T-helper 17 cell (primary cell): ENCODE data around the gene COL4A2. TPM values are rescaled to one million over a fixed set of nuclear protein-coding genes. Genes with fewer than 3 reads are reported as not detected.
"Not testable (repeated sequence)": the region's sequence is repeated elsewhere in the genome, so short reads cannot be mapped to it uniquely, and the experiment has no call there.

ENCODE experiments used
- ATAC-seq: fragments of 150-1000 bp; cut with Tn5 transposase; 2 replicates; pipeline ENCODE4 v1.10.0; 2021; ENCODE audit warnings: mild to moderate bottlenecking, moderate library complexity
- DNase-seq, 3 donors: peaks; one replicate each; pipeline versions ENCODE4 v3.0.0 to v3.0.0-alpha.2; 2020 to 2021
- H3K9me3 ChIP-seq: one replicate; pipeline ENCODE4 v1.7.0; 2013; ENCODE audit warnings: low read length, mild to moderate bottlenecking; ENCODE audit not compliant: control insufficient read depth, poor library complexity, severe bottlenecking
- H3K27ac Mint-ChIP-seq: one replicate; pipeline ENCODE4 v1.8.0; 2022; ENCODE audit warnings: mild to moderate bottlenecking, moderate library complexity, mixed read lengths
- H3K27me3 Mint-ChIP-seq: one replicate; pipeline ENCODE4 v1.8.0; 2022; ENCODE audit warnings: mixed read lengths
- H3K36me3 Mint-ChIP-seq: one replicate; pipeline ENCODE4 v1.8.0; 2022; ENCODE audit warnings: low read depth, mixed read lengths
- H3K4me1 Mint-ChIP-seq: one replicate; pipeline ENCODE4 v1.8.0; 2022; ENCODE audit warnings: mild to moderate bottlenecking, mixed read lengths
- H3K4me3 Mint-ChIP-seq: one replicate; pipeline ENCODE4 v1.8.0; 2022; ENCODE audit warnings: mild to moderate bottlenecking, moderate library complexity, mixed read lengths
- total RNA-seq, 4 donors: library from RNA in 2 of 4; stranded (reverse) in 2 of 4; gene quantifications; one replicate each; pipeline ENCODE4 v1.2.3 and lab custom pipeline; 2022 to 2026

The COL4A2 gene
- total RNA-seq, 2 donors from 2014 or later = 0.07 to 1.9 TPM

DNA sequence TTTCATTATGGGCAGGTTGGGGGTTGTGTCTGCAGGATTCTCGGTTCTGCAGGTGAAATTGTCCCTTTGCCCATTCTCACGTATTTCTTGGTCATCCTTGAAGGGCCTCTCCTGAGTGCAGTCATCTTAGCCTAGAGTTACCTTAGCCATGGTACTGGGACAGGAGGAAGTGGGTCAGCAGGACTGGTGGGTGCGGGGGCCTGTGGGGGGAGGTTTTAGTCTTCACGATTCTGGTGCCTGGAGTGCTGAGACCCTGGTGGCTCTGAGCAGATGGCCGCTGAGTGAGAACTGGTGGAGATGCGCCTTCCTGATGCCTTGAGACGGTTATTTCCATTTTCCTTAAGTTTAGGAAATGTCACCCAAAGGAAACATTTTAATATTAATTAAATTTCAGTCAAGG, 11.8 kb downstream of the COL4A2 start:
- H3K27ac Mint-ChIP-seq = no peak overlapping the region
- no peak overlapping the region for H3K4me3 Mint-ChIP-seq
- ATAC-seq (no peak), DNase-seq (no peak)
- H3K4me1 Mint-ChIP-seq = peaks cover 3% of the 10 kb centered on the region
- H3K27me3 Mint-ChIP-seq = peaks cover 38% of the 10 kb centered on the region
- no peaks in the 10 kb centered on the region for H3K9me3 ChIP-seq
- no peaks in the 10 kb centered on the region for H3K36me3 Mint-ChIP-seq

DNA sequence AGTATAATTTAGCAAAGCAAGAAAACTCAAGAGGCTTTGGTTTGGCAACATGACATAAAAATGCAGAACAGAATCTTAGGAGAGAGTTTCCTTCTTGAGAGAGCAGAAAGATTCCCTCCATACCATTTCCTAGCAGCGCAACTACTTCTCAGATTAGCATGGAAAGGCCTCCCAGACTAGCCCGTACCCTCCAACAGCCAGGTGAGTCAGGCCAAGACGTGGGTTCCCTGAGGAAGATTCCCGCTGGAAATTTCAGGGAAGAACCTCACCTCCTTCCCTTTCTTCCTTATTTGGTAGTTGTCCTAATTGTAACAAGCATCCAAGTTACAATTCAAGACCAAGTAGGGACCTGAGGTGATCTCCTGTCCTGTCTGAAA, 12.3 kb downstream of the COL4A2 start:
- no peaks in the 10 kb centered on the region for H3K36me3 Mint-ChIP-seq
- H3K9me3 ChIP-seq = no peaks in the 10 kb centered on the region
- DNase-seq (no peak), ATAC-seq (no peak)
- peaks cover 3% of the 10 kb centered on the region for H3K4me1 Mint-ChIP-seq
- no peak overlapping the region for H3K4me3 Mint-ChIP-seq
- no peak overlapping the region for H3K27ac Mint-ChIP-seq
- peaks cover 38% of the 10 kb centered on the region for H3K27me3 Mint-ChIP-seq

DNA sequence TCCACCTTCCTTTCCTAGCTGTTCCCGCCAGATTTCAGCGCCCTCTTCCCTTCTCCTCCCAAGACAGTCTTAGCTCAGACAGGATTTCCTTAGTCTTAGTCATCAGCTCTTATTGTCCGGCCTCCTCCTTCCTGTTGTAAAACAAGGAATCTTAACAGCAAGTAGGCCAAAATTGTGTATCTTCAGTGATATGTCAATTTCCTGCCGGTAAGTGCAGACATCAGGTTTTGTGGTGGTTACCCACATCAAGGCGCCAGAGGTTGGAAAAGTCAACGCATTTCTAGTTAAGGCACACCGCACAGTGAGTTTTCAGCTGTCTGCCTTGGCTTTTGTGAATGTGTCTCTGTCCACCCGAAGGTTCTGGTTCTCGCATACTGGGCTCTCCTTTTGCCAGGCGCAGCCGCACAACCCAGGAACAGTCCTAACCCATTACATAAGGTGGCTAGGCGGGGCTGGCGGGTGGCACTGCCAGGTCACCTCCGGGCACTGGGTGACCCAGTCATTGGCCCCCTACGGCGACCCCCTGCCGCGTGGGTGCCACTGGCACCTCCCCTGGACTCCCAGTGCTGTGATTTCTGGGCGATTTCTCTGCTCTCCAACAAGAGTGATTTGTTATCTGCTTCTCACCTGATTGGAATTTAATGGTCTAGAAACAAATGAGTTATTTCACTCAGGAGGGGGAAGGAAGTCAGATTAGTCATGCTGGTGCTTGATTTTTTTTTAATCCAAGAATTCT, 12.9 kb downstream of the COL4A2 start:
- H3K36me3 Mint-ChIP-seq = no peaks in the 10 kb centered on the region
- H3K9me3 ChIP-seq = no peaks in the 10 kb centered on the region
- peaks cover 43% of the 10 kb centered on the region for H3K27me3 Mint-ChIP-seq
- no peak overlapping the region for H3K27ac Mint-ChIP-seq
- ATAC-seq = no peak
- H3K4me1 Mint-ChIP-seq = peaks cover 3% of the 10 kb centered on the region
- H3K4me3 Mint-ChIP-seq = no peak overlapping the region
- DNase-seq = no peak

DNA sequence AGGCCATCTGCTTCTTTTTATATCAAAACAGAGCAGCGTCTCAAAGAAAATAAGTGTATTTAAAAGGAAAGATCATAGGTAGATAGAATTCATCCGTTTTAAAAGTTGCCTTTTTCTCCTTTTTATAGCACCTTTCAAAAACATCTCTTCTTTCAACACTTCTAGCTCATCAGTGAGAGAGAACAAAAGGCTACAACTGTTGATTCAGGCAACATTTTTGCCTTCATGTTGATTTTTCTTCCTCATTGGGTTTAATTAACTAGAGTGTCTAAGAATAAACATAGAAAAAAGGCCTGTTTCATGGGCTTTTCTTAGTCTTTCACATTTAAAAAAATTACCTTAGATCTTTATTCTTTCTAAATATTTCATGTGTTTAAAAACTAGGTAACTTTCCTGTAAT, 13.6 kb downstream of the COL4A2 start:
- Mint-ChIP-seq H3K27ac (no peak overlapping the region), H3K4me1 (peaks cover 3% of the 10 kb centered on the region), H3K36me3 (no peaks in the 10 kb centered on the region), H3K4me3 (no peak overlapping the region), H3K27me3 (peaks cover 43% of the 10 kb centered on the region)
- DNase-seq = no peak
- H3K9me3 ChIP-seq = no peaks in the 10 kb centered on the region
- ATAC-seq = no peak

DNA sequence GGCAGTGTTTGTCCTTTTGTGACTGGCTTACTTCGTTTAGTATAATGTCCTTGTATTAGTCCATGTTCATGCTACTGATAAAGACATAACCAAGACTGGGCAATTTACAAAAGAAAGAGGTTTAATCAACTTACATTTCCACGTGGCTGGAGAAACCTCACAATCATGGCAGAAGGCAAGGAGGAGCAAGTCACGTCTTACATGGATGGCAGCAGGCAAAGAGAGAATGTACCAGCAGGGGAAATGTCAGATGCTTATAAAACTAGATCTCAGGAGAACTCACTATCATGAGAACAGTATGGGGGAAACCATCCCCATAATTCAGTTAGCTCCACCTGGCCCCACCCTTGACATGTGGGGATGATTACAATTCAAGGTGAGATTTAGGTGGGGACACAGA, 14.5 kb downstream of the COL4A2 start:
- not testable (repeated sequence) for H3K4me1 Mint-ChIP-seq, H3K9me3 ChIP-seq, H3K36me3 Mint-ChIP-seq, DNase-seq, H3K27ac Mint-ChIP-seq, H3K4me3 Mint-ChIP-seq, ATAC-seq
- peaks cover 46% of the 10 kb centered on the region for H3K27me3 Mint-ChIP-seq

DNA sequence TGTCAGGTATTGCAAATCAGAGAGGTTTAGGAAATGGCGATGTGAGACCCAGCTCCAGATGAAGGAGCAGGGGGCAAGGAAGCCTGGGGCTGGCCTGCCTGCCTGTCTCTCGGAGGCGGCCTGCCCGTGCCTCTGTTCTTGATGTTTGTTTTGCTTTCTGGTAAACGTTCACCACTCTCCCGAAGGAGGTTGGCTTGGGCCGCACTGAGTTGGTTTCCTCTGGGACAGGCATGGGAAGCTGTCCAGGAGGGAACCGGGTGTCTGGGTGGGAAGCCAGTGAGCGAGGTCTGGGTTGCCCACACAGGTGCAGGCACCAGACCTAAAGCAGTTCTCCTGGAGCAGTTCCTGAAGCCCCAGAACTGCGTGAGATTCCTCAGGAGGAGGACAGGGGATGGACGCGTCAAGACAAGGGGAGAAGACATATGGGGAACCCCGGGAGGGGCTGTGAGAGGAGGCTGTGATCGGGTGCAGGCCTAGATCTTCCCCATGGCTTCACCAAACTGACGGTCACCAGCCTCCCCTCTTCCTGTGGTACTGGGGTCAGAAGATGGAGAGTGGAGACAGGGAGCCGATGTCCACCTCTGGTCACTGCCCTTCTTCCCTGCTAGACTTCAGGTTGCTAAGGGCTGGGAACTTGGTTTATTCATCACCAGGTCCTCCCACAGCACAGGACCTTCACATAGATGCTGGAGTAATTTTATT, 15.2 kb downstream of the COL4A2 start:
- DNase-seq (no peak), ATAC-seq (no peak)
- Mint-ChIP-seq H3K27ac (no peak overlapping the region), H3K4me1 (peaks cover 3% of the 10 kb centered on the region), H3K27me3 (peaks cover 53% of the 10 kb centered on the region), H3K36me3 (no peaks in the 10 kb centered on the region), H3K4me3 (no peak overlapping the region)
- no peaks in the 10 kb centered on the region for H3K9me3 ChIP-seq

DNA sequence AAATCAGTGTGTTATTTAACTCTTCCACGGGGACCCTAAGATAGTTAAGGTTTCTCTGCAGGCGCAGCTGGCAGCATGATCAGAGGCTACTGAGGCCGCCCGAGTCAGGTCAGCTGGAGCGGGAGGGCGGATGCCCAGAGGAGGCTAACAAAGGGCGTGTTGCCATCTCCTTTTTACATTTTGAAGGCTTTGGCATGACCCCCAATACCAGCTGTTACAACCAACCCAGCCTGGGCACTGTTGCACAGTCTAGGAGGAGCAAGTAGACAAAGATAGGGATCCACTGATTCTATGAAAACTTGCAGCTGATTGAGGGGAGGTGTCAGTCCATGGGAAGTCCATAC, 15.7 kb downstream of the COL4A2 start:
- no peaks in the 10 kb centered on the region for H3K9me3 ChIP-seq
- Mint-ChIP-seq H3K27me3 (peaks cover 53% of the 10 kb centered on the region), H3K36me3 (no peaks in the 10 kb centered on the region), H3K27ac (no peak overlapping the region), H3K4me3 (no peak overlapping the region), H3K4me1 (peaks cover 3% of the 10 kb centered on the region)
- DNase-seq (no peak), ATAC-seq (no peak)

DNA sequence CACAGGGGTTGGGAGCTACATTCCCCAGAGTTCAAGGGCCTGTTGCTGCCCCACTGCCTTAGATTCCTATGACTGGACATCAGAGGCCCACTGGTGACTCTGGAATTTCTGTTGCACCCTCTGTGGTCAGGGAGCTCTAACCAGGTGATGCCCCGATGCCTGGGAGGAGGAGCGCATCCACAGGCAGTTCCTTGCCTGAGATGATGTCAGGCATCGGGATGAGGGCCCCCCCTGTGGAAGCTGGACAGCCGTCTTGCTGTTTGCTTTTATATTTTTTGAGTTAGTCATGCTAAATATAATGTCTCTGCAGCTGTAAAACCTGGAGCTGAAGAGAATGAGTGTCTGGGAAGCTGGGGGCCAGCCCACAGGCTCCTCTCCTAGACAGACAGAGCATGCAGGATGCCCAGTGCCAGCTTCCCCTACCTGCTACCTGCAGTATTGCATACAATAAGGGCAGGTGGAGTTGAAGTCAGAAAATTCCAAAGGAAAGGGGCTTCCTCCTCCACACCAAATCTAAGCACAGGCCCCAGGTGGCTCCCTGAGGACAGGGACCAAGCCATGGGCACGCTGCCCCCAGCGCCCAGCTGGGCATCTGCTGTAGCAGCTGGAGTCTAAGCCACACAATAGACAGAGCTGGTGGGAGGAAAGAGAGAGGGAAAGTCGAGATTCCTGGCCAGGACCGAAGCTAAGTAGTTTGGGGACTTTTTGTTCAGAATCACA, 16.2 kb downstream of the COL4A2 start:
- ATAC-seq (no peak), DNase-seq (no peak)
- Mint-ChIP-seq H3K27me3 (peaks cover 49% of the 10 kb centered on the region), H3K4me3 (no peak overlapping the region), H3K27ac (no peak overlapping the region), H3K4me1 (peaks cover 3% of the 10 kb centered on the region), H3K36me3 (no peaks in the 10 kb centered on the region)
- H3K9me3 ChIP-seq = no peaks in the 10 kb centered on the region

DNA sequence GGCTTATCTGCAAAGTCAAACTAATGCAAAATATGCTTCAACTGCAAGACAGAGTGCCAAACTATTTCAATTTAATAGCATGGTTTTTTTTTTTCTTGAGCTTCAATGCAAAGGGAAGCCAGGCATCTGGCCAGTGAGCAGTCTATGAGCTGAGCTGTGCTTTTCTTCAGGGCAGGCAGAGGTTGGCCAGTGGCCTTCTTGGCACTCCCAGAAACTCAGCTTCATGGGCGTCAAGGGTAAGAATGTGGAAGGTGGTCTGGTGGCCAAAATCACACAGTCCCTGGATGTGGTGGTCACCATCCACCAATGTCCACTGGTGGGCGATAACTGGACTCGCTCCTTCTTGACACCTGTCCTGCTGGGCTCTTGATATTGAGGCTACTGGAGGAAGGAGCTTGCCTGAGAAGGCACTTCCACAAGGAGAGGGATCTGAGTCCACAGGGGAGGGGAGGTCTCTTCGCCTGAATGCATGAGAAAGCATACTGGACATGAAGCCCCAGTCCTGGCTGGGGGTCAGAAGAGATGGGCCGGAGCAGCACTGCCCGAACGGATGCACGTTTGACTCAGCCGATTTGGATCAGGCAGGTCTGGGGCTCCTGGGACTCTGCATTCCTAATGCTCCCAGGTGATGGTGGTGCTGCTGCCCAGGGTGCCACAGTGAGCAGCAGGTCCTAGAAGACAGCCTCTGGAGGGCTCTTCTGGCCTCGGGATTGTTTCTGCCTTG, 17.1 kb downstream of the COL4A2 start:
- peaks cover 3% of the 10 kb centered on the region for H3K4me1 Mint-ChIP-seq
- no peak overlapping the region for H3K27ac Mint-ChIP-seq
- H3K4me3 Mint-ChIP-seq = no peak overlapping the region
- DNase-seq (no peak), ATAC-seq (no peak)
- peaks cover 57% of the 10 kb centered on the region for H3K27me3 Mint-ChIP-seq
- H3K9me3 ChIP-seq = no peaks in the 10 kb centered on the region
- no peaks in the 10 kb centered on the region for H3K36me3 Mint-ChIP-seq

DNA sequence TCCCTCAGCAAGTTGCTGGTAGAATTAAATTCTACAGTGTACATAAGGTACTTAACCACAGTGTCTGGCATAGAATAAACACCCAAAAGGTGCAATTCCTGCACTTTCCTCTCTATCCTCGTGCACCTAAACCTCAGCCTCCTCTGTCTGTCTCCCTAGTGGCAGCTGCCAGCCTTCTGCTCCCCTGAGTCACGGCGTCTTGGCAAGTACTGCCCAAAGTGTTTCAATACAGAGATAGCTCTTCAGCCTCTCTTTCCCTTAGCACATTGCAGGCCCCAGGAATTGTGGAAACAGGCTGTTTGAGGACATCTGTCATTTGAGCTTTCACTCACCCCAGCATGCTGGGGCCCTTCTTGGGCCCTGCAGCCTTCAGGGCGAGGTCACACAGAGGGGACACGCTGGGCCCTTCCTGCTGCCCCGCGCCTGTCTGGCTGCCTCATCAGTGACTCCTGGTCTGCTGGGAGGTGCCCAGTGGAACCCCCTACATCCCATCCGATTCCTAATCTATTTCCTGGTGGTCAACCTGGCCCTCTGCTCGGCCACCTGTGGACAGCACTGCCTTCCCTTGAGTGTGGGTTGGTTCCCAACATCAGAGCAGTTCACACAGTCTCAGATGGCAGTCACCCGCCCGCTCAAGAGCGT, 19.3 kb downstream of the COL4A2 start:
- Mint-ChIP-seq H3K27ac (no peak overlapping the region), H3K36me3 (no peaks in the 10 kb centered on the region), H3K4me3 (no peak overlapping the region), H3K27me3 (peaks cover 76% of the 10 kb centered on the region), H3K4me1 (no peaks in the 10 kb centered on the region)
- ATAC-seq (no peak), DNase-seq (no peak)
- no peaks in the 10 kb centered on the region for H3K9me3 ChIP-seq

DNA sequence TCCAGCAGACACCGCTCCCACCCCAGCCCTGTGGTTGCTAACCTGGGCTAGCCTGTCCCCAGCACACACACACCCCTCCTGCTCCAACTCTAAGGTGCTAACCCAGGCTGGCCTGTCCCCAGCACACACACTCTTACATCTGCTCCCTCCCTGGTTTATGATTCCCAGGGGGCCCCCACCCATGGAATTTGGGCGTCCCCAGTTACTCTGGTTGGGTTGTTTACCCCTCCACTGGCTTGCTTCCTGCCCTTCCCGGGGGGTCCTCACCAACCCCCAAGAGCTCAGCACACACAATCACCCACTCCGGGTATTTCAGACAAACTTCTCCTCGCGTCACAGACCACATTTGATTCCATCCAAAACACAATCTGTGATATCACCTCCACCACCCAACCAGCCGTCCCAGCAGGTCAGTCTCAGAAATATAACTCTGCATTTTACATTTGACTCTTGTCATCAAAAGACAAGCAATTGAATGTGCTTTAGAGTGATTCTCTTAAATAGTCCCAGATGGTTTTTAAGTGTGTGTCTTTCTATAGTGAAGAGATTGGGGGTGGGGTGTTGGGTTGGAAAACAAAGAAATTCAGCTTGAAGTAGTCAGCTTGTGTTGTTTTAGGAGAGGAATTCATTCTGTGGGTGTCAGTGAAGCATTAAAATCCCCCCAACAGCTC, 20.1 kb downstream of the COL4A2 start:
- Mint-ChIP-seq H3K4me1 (no peaks in the 10 kb centered on the region), H3K36me3 (no peaks in the 10 kb centered on the region), H3K27ac (no peak overlapping the region), H3K27me3 (peaks cover 79% of the 10 kb centered on the region), H3K4me3 (no peak overlapping the region)
- no peaks in the 10 kb centered on the region for H3K9me3 ChIP-seq
- ATAC-seq (no peak), DNase-seq (no peak)

DNA sequence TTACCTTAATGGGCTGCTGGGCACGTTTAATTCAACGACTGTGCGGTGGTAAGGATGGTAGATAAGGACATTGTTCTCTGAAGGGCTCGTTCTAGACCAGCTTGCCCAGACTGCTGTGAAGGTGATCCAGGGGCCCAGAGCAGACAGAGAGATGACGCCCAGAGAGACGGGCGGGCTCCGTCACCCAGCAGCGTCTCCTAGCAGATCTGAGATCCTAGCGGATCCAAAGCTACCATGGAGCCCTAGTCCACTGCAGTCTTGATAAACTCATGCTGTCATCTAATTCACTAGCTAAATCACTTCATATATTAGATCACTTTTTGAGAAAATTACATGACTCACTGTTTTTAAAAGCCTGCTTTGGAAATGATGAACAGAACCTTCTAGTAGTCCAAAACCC, 21.5 kb downstream of the COL4A2 start:
- H3K4me3 Mint-ChIP-seq = no peak overlapping the region
- H3K27me3 Mint-ChIP-seq = peaks cover 79% of the 10 kb centered on the region
- H3K4me1 Mint-ChIP-seq = no peaks in the 10 kb centered on the region
- no peak for ATAC-seq
- no peak overlapping the region for H3K27ac Mint-ChIP-seq
- H3K36me3 Mint-ChIP-seq = no peaks in the 10 kb centered on the region
- H3K9me3 ChIP-seq = no peaks in the 10 kb centered on the region
- DNase-seq = no peak
